Measurements from ENCODE around the gene CABLES1.

CABLES1 gene

GRCh38 chr18:23162473-23162872, 27.2 kb downstream of the CABLES1 start:
- Histone ChIP-seq H3K9me3 (ENCODE audit: low read depth, low read length) (no peaks in the 10 kb centered on the region), H3K27ac (no peak overlapping the region), H3K9ac (ENCODE audit: insufficient read length) (no peak overlapping the region), H3K4me3 (no peak overlapping the region), H3K36me3 (ENCODE audit: insufficient read depth, low read length) (no peaks in the 10 kb centered on the region)
- TF ChIP-seq FOXP2 (optimal IDR thresholded peaks at IDR 0.05; ENCODE audit: control extremely low read depth, extremely low read length, insufficient read depth) (no peak), EZH2 (IDR thresholded peaks at IDR 0.05) (no peak), POLR2AphosphoS5 (IDR thresholded peaks at IDR 0.05; ENCODE audit: borderline replicate concordance, low read depth, low read length) (no peak)
- no peak for DNase-seq (ENCODE audit: low read depth, low spot score)

GRCh38 chr18:23163786-23164533, 28.7 kb downstream of the CABLES1 start:
- H3K9me3 ChIP-seq (ENCODE audit: low read depth, low read length) = no peaks in the 10 kb centered on the region
- TF ChIP-seq FOXP2 (optimal IDR thresholded peaks at IDR 0.05; ENCODE audit: control extremely low read depth, extremely low read length, insufficient read depth) (no peak), EZH2 (IDR thresholded peaks at IDR 0.05) (no peak), POLR2AphosphoS5 (IDR thresholded peaks at IDR 0.05; ENCODE audit: borderline replicate concordance, low read depth, low read length) (no peak)
- H3K4me3 ChIP-seq = no peak overlapping the region
- no peaks in the 10 kb centered on the region for H3K36me3 ChIP-seq (ENCODE audit: insufficient read depth, low read length)
- H3K9ac ChIP-seq (ENCODE audit: insufficient read length) = no peak overlapping the region
- H3K27ac ChIP-seq = no peak overlapping the region
- DNase-seq (ENCODE audit: low read depth, low spot score) = no peak

GRCh38 chr18:23165271-23166068, 30.2 kb downstream of the CABLES1 start:
- no peak for DNase-seq (ENCODE audit: low read depth, low spot score)
- TF ChIP-seq POLR2AphosphoS5 (IDR thresholded peaks at IDR 0.05; ENCODE audit: borderline replicate concordance, low read depth, low read length) (no peak), EZH2 (IDR thresholded peaks at IDR 0.05) (no peak), FOXP2 (optimal IDR thresholded peaks at IDR 0.05; ENCODE audit: control extremely low read depth, extremely low read length, insufficient read depth) (no peak)

GRCh38 chr18:23166891-23167541, 31.7 kb downstream of the CABLES1 start:
- TF ChIP-seq FOXP2 (optimal IDR thresholded peaks at IDR 0.05; ENCODE audit: control extremely low read depth, extremely low read length, insufficient read depth) (no peak), EZH2 (IDR thresholded peaks at IDR 0.05) (no peak), POLR2AphosphoS5 (IDR thresholded peaks at IDR 0.05; ENCODE audit: borderline replicate concordance, low read depth, low read length) (no peak)
- Histone ChIP-seq H3K4me3 (no peak overlapping the region), H3K9ac (ENCODE audit: insufficient read length) (no peak overlapping the region), H3K27ac (no peak overlapping the region), H3K9me3 (ENCODE audit: low read depth, low read length) (no peaks in the 10 kb centered on the region), H3K36me3 (ENCODE audit: insufficient read depth, low read length) (no peaks in the 10 kb centered on the region)
- DNase-seq (ENCODE audit: low read depth, low spot score) = no peak

More at GRCh38 chr18:23165271-23166068, 30.2 kb downstream of the CABLES1 start:
- H3K36me3 ChIP-seq (ENCODE audit: insufficient read depth, low read length) = no peaks in the 10 kb centered on the region
- no peak overlapping the region for H3K4me3 ChIP-seq
- no peaks in the 10 kb centered on the region for H3K9me3 ChIP-seq (ENCODE audit: low read depth, low read length)
- H3K9ac ChIP-seq (ENCODE audit: insufficient read length) = no peak overlapping the region
- no peak overlapping the region for H3K27ac ChIP-seq

GRCh38 chr18:23169673-23170044, 34.4 kb downstream of the CABLES1 start:
- DNase-seq (ENCODE audit: low read depth, low spot score) = no peak
- Histone ChIP-seq H3K9ac (ENCODE audit: insufficient read length) (no peak overlapping the region), H3K4me3 (no peak overlapping the region), H3K27ac (no peak overlapping the region), H3K9me3 (ENCODE audit: low read depth, low read length) (no peaks in the 10 kb centered on the region), H3K36me3 (ENCODE audit: insufficient read depth, low read length) (no peaks in the 10 kb centered on the region)
- TF ChIP-seq EZH2 (IDR thresholded peaks at IDR 0.05) (no peak), FOXP2 (optimal IDR thresholded peaks at IDR 0.05; ENCODE audit: control extremely low read depth, extremely low read length, insufficient read depth) (no peak), POLR2AphosphoS5 (IDR thresholded peaks at IDR 0.05; ENCODE audit: borderline replicate concordance, low read depth, low read length) (no peak)

GRCh38 chr18:23170137-23170536, 34.9 kb downstream of the CABLES1 start:
- TF ChIP-seq FOXP2 (optimal IDR thresholded peaks at IDR 0.05; ENCODE audit: control extremely low read depth, extremely low read length, insufficient read depth) = no peak
- Histone ChIP-seq H3K9ac (ENCODE audit: insufficient read length) (no peak overlapping the region), H3K27ac (no peak overlapping the region), H3K4me3 (no peak overlapping the region), H3K9me3 (ENCODE audit: low read depth, low read length) (no peaks in the 10 kb centered on the region), H3K36me3 (ENCODE audit: insufficient read depth, low read length) (no peaks in the 10 kb centered on the region)
- DNase-seq (ENCODE audit: low read depth, low spot score) = no peak

GRCh38 chr18:23171581-23172156, 36.4 kb downstream of the CABLES1 start:
- Histone ChIP-seq H3K9me3 (ENCODE audit: low read depth, low read length) (no peaks in the 10 kb centered on the region), H3K36me3 (ENCODE audit: insufficient read depth, low read length) (no peaks in the 10 kb centered on the region), H3K4me3 (no peak overlapping the region), H3K9ac (ENCODE audit: insufficient read length) (no peak overlapping the region), H3K27ac (no peak overlapping the region)
- DNase-seq (ENCODE audit: low read depth, low spot score) = no peak
- TF ChIP-seq FOXP2 (optimal IDR thresholded peaks at IDR 0.05; ENCODE audit: control extremely low read depth, extremely low read length, insufficient read depth) = no peak
- no peak for TF ChIP-seq POLR2AphosphoS5 (IDR thresholded peaks at IDR 0.05; ENCODE audit: borderline replicate concordance, low read depth, low read length)
- no peak for TF ChIP-seq EZH2 (IDR thresholded peaks at IDR 0.05)

Measured in SK-N-MC (cell line).